Psoas muscle (tissue), 8 donors: ENCODE results near the gene PTX4. TPM values are rescaled to one million over a fixed set of nuclear protein-coding genes. Genes with fewer than 3 reads are reported as not detected.
A peak's percentile ranks its signal among the peaks of the same experiment; 100 is the strongest.

Source experiments
- ATAC-seq, 4 donors: fragments of 200-7000 bp; cut with Tn5 transposase; one replicate each; pipeline ENCODE4 v1.9.1; 2020; ENCODE audit warnings: moderate library complexity in 3 of 4, mild to moderate bottlenecking in 2 of 4
- DNase-seq, 2 donors: peaks; one replicate each; pipeline ENCODE4 v3.0.0-alpha.2; 2020
- H3K27ac ChIP-seq: fragments of 200-600 bp; one replicate; pipeline ENCODE4 v1.8.0; 2022
- H3K27me3 ChIP-seq, 3 donors: fragments of 200-600 bp in 1 of 3; one replicate each; pipeline versions ENCODE4 v1.6.1 to v1.8.0; 2013 to 2022; ENCODE audit warnings: low read length in 2 of 3, mild to moderate bottlenecking in 2 of 3, moderate library complexity in 1 of 3; ENCODE audit not compliant: insufficient read depth in 3 of 3
- H3K36me3 ChIP-seq, 2 donors: fragments of 200-600 bp in 1 of 2; one replicate each; pipeline versions ENCODE4 v1.6.1 to v1.8.0; 2013 to 2022; ENCODE audit warnings: low read depth in 1 of 2, mild to moderate bottlenecking in 1 of 2, moderate library complexity in 1 of 2; ENCODE audit not compliant: insufficient read depth in 1 of 2
- H3K4me1 ChIP-seq: fragments of 200-600 bp; one replicate; pipeline ENCODE4 v1.8.0; 2022
- H3K4me3 ChIP-seq: fragments of 200-600 bp; one replicate; pipeline ENCODE4 v1.8.0; 2022; ENCODE audit warnings: mild to moderate bottlenecking
- H3K9me3 ChIP-seq: fragments of 200-600 bp; one replicate; pipeline ENCODE4 v1.8.0; 2022
- CTCF ChIP-seq: fragments of 200-600 bp; IDR thresholded peaks from one replicate; pipeline ENCODE4 v1.8.0; 2022; ENCODE audit warnings: antibody characterized with exemption
- WGBS, 3 donors: extraction: QIAGEN DNeasy Blood & Tissue Kit; methylation state at CpG; one replicate each; pipeline versions ENCODE4 v1.1.6 to v1.1.7; 2013; 5-methylcytosine and 5-hydroxymethylcytosine counted together
- intact Hi-C, 2 donors: fragments of 100-400 bp; cut with DNase I; formaldehyde crosslinking; loops; one replicate each; pipeline versions ENCODE4 v1.11.0 to v1.14.2; 2022
- polyA plus RNA-seq, 3 donors: library from polyadenylated mRNA; stranded (reverse); fragments of 200-250 nt; gene quantifications; one replicate each; pipeline ENCODE4 v1.2.3, GENCODE V29; 2013
- total RNA-seq, 4 donors: library from RNA; stranded (reverse); fragmentation: NEBNext Ultra II Directional in 2 of 4; extraction: Animal tissue kit (Norgen Biotek cat#: 25700) in 2 of 4; gene quantifications; one replicate each; pipeline versions ENCODE4 v1.2.1 to v1.2.4, GENCODE V29; 2021 to 2023
- donor health status: healthy with polysubstance abuse.
- donor health status: DM: no; HTN: no; CAD: no; lungs with moderate emphysema.
- donor health status: Bipolar disorder and iron deficiency.
- donor health status: healthy.
- donor health status: DM: yes; HTN: yes; CAD: no.
- donor health status: DM: no; HTN: no; CAD: no.
- donor health status: DM: no; HTN: no; CAD: no.
- donor health status: DM: yes; HTN: yes; CAD: no.

The PTX4 gene
- total and polyA plus RNA-seq, 7 donors = 0.04 to 0.26 (median 0.23) TPM; not detected in 4

- no peak overlapping the region for H3K4me3 ChIP-seq
- no peak overlapping the region for H3K27ac ChIP-seq
- no peaks in the 10 kb centered on the region for H3K4me1 ChIP-seq
- H3K27me3 ChIP-seq = no peaks in the 10 kb centered on the region
- H3K36me3 ChIP-seq = peaks cover 7 to 93% of the 10 kb centered on the region in 2 donors
- DNase-seq (peak in 1 of 2 donors; percentile 10), ATAC-seq (no peak)
- intact Hi-C loops = no loop called here
- 95 to 97% (median 96%) methylated on average over 35 to 42 of the region's 42 CpGs for WGBS, 3 donors
- H3K9me3 ChIP-seq = no peaks in the 10 kb centered on the region
- TF ChIP-seq CTCF = no peak
These were observed 13.6 kb upstream of the PTX4 start for GRCh38 chr16:1502092-1503004.

- no peak for TF ChIP-seq CTCF
- intact Hi-C loops = no loop called here
- Histone ChIP-seq H3K4me3 (no peak overlapping the region), H3K27ac (no peak overlapping the region), H3K4me1 (no peaks in the 10 kb centered on the region), H3K9me3 (no peaks in the 10 kb centered on the region), H3K27me3 (no peaks in the 10 kb centered on the region), H3K36me3 (peaks cover 7 to 93% of the 10 kb centered on the region in 2 donors)
- DNase-seq (no peak), ATAC-seq (no peak)
- 95 to 96% (median 95%) methylated on average over 23 of the region's 23 CpGs for WGBS, 3 donors
These were observed 12.9 kb upstream of the PTX4 start for GRCh38 chr16:1501630-1502029.

- intact Hi-C loops = no loop called here
- no peak for TF ChIP-seq CTCF
- H3K4me1 ChIP-seq = no peaks in the 10 kb centered on the region
- H3K9me3 ChIP-seq = no peaks in the 10 kb centered on the region
- H3K36me3 ChIP-seq = peaks cover 7 to 93% of the 10 kb centered on the region in 2 donors
- DNase-seq (peak in 1 of 2 donors; percentile 28), ATAC-seq (no peak)
- H3K4me3 ChIP-seq = no peak overlapping the region
- H3K27ac ChIP-seq = no peak overlapping the region
- H3K27me3 ChIP-seq = no peaks in the 10 kb centered on the region
- WGBS, 3 donors = 93 to 94% (median 94%) methylated on average over 42 to 44 of the region's 44 CpGs
These were observed 11.9 kb upstream of the PTX4 start for GRCh38 chr16:1500465-1501150.

GRCh38 chr16:1499756-1500464 is 11.2 kb upstream of the PTX4 start:
- WGBS, 3 donors = 90 to 98% (median 92%) methylated on average over 34 to 36 of the region's 36 CpGs
- intact Hi-C loops = loop anchor here in 1 of 2 donors (5.0 kb wide), 1 partner anchor 62 kb away; no protein-coding TSS in a partner anchor
- Histone ChIP-seq H3K36me3 (peaks cover 7 to 94% of the 10 kb centered on the region in 2 donors), H3K4me3 (no peak overlapping the region), H3K27ac (no peak overlapping the region), H3K27me3 (no peaks in the 10 kb centered on the region), H3K9me3 (no peaks in the 10 kb centered on the region), H3K4me1 (peaks cover 4% of the 10 kb centered on the region)
- ATAC-seq = no peak
- no peak for TF ChIP-seq CTCF
- peak in 1 of 2 donors; percentile 47 for DNase-seq
